ENCODE results near the gene MBOAT2.
"Not testable (repeated sequence)": the region's sequence is repeated elsewhere in the genome, so short reads cannot be mapped to it uniquely, and the experiment has no call there.

The MBOAT2 gene

DNA sequence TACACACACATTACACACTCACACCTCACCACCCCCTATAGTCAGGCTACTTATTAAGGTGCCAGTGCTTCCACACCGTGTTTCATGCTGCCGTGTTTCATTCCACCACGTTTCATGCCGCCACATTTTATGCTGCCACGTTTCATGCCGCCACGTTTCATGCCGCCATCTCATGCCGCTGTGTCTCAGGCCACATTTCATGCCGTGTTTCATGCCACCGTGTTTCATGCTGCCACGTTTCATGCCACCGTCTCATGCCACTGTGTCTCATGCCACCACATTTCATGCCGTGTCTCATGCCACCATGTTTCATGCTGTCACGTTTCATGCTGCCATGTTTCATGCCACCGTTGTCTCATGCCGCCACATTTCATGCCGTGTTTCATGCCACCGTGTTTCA is 65.1 kb downstream of the MBOAT2 start:
- DNase-seq: no peak

DNA sequence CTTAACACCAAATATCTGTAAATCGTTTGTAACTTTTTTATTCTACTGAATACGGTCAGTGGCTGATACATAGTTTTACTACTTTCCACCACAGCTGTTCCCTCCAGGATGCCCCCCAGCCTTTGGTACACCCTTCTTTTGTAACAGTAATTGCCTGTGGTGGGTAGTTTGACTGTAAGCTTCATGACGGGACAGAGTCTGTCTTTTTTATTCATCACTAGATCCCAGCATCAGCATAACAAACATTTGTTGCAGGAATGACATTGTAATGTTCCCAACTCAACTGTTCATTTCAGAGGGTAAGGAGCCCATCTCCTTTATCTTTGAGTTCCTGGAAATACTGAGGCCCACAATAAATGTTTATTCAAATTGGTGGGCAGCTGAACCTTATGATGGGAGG is 67.5 kb downstream of the MBOAT2 start:
- no peak for DNase-seq

DNA sequence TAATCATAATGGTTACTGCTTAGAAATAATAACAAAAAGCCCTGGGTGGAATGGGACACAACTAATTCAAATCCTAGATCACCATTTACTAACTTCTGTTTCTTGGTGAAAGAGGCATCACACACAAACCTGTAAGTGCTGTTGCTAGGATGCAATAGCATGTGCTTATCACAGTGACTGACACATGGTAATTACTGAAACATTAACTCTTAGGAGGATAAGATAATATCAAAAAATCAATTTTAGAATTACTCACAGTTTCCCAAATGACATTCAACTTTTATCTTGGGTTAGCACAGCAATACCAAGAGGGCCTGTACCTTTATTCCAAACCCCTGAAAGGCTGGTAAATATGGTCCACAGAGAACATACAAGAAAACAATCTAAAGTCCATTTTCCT is 69.1 kb downstream of the MBOAT2 start:
- no peak for DNase-seq

- no peak for DNase-seq
Measured at GRCh38 chr2:8932702-8933101, 70.8 kb downstream of the MBOAT2 start.

DNA sequence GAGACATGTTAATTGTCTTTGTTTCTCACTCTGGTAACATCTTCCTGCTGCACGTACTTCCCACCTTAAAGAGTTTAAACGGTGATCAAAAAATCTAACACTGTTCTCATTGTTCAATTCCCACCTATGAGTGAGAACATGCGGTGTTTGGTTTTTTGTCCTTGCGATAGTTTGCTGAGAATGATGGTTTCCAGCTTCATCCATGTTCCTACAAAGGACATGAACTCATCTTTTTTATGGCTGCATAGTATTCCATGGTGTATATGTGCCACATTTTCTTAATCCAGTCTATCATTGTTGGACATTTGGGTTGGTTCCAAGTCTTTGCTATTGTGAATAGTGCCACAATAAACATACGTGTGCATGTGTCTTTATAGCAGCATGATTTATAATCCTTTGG is 73.3 kb downstream of the MBOAT2 start:
- not testable (repeated sequence) for DNase-seq

GRCh38 chr2:8929128-8929527 is 74.4 kb downstream of the MBOAT2 start:
- DNase-seq: no peak

- DNase-seq: no peak
Measured at GRCh38 chr2:8927510-8928455, 75.7 kb downstream of the MBOAT2 start.

DNA sequence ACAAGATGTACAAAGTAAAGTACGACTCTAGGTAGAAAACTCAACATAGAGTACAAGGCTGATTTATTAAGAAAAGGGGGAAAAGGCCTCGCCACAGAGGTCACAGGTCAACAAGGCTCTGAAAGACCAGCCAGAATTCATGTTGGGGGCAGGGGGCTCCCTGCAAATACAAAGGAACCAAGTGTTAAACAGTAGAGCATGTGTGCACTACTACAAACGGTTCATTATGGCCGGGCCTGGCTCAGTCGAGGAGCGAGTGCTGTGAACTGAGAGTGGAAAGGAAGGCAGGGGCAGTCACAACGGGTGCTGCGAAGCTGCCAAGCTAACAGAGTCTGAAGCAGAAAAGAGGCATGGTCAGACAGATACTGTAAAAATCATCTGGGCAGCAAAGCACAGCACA is 77.1 kb downstream of the MBOAT2 start:
- no peak for DNase-seq

DNA sequence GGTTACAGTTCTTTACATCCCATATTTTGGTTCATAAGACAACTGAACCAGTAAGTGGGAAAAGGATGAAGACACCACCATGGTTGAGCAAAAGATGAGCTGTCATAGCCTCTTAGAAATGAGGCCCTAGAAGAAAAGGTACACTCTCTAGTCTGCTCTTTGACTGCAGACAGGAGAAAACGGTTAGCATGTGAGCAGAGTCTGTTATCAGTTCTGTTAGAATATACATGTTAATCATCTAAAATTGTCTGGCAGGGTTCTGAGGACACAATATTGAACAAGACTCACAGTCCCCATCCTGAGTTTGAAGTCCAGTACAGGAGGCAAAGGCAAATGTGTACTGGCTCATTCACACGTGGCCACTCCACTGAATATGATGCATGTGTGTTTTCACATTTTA is 78.1 kb downstream of the MBOAT2 start:
- no peak for DNase-seq

GRCh38 chr2:8923183-8923582 is 80.3 kb downstream of the MBOAT2 start:
- no peak for DNase-seq

GRCh38 chr2:8922431-8922830 is 81.1 kb downstream of the MBOAT2 start:
- no peak for DNase-seq

GRCh38 chr2:8918412-8918811 is 85.1 kb downstream of the MBOAT2 start:
- DNase-seq: no peak

GRCh38 chr2:8915941-8916340 is 87.5 kb downstream of the MBOAT2 start:
- no peak for DNase-seq

DNA sequence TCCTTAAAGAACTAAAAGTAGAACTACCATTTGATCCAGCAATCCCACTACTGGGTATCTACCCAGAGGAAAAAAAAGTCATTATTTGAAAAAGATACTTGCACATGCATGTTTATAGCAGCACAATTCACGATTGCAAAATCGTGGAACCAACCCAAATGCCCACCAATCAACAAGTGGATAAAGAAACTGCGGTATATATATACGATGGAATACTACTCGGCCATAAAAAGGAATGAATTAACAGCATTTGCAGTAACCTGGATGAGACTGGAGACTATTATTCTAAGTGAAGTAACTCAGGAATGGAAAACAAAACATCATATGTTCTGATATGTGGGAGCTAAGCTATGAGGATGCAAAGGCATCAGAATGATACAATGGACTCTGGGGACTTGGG is 89.7 kb downstream of the MBOAT2 start:
- DNase-seq: not testable (repeated sequence)

- no peak for DNase-seq
Measured at GRCh38 chr2:8907764-8908288, 95.7 kb downstream of the MBOAT2 start.

- not testable (repeated sequence) for DNase-seq
Measured at GRCh38 chr2:8903924-8904323, 99.6 kb downstream of the MBOAT2 start.

DNA sequence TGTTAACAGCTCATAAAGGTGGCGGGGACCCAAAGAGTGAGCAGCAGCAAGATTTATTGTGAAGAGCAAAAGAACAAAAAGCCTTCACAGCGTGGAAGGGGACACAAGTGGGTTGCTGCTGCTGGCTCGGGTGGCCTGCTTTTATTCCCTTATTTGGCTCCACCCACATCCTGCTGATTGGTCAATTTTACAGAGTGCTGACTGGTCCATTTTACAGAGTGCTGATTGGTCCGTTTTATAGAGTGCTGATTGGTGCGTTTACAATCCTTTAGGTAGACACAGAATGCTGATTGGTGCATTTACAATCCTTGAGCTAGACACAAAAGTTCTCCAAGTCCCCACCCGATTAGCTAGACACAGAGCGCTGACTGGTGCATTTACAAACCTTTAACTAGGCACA is 100.7 kb downstream of the MBOAT2 start:
- not testable (repeated sequence) for DNase-seq

DNA sequence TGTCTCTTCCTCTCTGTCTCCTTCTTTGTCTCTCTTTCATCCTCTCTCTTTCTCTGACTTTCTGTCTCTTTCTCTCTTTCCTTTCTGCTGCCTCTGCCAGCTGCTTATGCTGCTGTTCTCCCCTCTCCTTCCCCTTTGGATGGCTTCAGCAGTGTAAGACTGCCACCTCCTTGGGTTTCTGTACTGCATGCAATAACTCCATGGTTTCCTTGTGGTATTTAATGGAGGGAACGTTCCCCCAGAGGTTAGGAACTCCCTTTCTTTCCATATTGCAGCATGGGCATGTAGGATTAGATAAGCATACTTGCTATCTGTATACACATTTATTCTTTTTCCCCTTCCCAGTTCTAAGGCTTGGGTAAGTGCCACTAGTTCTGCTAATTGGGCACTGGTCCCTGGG is 106.3 kb downstream of the MBOAT2 start:
- not testable (repeated sequence) for DNase-seq

DNA sequence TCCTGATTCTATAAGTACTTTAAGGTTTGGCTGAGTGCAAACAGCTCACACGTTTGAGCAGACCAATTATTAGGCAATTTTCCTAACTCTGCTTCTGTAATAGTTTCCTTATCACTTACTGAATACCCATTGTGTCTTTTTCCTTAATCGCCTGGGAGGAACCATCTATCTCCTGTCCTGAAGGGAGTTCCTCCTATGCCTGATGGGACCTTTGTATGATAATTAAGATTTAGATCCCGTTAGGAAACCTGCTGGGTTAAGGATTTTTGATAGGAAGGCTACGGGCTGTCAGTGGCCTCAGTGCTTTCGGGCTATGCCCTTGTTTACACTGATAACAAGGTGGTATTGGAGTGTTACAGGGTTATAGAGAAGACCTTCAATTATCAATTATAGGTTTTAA is 106.8 kb downstream of the MBOAT2 start:
- not testable (repeated sequence) for DNase-seq

DNA sequence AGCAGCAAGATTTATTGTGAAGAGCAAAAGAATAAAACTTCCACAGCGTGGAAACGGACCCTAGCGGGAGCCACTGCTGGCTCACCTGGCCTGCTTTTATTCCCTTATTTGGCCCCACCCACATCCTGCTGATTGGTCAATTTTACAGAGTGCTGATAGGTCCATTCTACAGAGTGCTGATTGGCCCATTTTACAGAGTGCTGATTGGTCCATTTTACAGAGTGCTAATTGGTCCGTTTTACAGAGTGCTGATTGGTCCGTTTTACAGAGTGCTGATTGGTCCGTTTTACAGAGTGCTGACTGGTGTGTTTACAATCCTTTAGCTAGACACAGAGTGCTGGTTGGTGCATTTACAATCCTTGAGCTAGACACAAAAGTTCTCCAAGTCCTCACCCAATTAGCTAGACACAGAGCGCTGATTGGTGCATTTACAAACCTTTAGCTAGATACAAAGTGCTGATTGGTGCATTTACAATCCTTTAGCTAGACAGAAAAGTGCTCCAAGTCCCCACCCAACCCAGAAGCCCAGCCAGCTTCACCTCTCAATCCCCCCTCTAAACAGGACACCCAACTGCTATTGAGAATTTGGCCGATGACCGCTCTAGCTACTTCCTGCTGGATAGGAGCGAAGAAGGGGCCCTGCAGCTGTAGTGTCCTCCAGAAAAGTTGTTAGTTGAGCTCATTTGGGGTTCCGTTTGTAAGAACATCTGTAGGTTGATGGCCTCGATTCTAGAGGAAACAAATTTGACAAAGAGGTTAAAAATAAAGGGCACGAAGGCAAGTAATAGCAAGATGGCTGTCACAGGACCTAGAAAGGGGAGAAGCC is 108.2 kb downstream of the MBOAT2 start:
- DNase-seq: not testable (repeated sequence)

DNA sequence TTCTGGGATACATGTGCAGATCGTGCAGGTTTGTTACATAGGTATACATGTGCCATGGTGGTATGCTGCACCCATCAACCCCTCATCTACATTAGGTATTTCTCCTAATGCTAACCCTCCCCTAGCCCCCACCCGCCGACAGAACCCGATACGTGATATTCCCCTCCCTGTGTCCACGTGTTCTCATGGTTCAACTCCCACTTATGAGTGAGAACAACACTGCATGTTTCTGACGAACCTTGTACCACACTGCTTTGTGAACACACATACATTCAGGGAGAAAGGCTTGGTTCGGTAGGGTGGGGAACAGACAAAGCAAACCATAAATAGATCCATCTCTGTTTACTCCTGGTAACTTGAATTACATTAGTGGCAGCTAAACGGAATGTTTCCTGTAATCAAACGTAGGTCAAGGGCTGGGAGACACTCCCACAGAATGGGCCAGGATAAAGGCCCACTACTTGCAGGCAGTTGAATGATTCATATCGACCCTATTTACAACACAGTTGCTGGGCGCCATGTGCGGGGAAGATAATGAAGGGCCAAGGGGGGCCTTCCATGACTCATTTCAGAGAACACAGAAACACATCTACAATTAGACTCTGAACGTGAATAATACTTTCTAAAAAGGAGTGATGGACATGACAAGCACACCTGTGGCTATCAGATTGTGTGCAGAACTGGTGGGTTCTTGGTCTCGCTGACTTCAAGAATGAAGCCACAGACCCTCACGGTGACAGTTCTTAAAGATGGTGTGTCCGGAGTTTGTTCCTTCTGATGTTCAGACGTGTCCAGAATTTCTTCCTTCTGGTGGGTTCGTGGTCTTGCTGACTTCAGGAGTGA is 109.3 kb downstream of the MBOAT2 start:
- no peak for DNase-seq

DNA sequence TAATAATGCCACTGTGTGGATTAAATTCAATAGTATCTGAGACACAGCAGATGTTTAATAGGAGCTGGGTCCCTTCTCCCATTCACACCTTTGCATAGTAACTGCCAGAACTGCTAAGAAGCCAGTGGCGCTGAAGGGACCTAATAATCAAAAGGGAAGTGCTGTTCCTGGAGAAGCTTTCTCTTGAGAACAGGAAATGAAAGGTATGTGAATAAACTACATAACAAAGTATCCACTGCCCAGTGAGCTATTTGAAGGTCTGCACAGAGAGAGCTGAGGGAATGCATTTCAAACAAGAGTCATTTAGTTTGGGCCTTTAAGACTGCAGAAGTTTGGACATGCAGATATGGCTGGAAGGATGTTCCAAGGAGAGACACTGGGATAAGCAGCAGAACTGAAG is 110.0 kb downstream of the MBOAT2 start:
- DNase-seq: no peak

- no peak for DNase-seq
Measured at GRCh38 chr2:8892111-8892510, 111.4 kb downstream of the MBOAT2 start.

Data from NCI-H1105 (cell line).